SJSA1 (cell line): ENCODE results near the gene PLTP. TPM values are rescaled to one million over a fixed set of nuclear protein-coding genes. Genes with fewer than 3 reads are reported as not detected.
"Not testable (repeated sequence)": the region's sequence is repeated elsewhere in the genome, so short reads cannot be mapped to it uniquely, and the experiment has no call there.

ENCODE experiments used
- DNase-seq, 2 experiments: peaks; one replicate each; pipeline ENCODE4 v3.0.0-alpha.2; 2015 to 2020; ENCODE audit warnings: low spot score in 2 of 2, low read depth in 1 of 2
- H3K27ac ChIP-seq: fragments of 250-450 bp; sonication (Bioruptor Pico); 2 replicates; pipeline ENCODE4 v1.5.1; 2020; ENCODE audit warnings: mild to moderate bottlenecking, moderate library complexity
- H3K27me3 ChIP-seq: fragments of 250-450 bp; sonication (Bioruptor Pico); replicated peaks from 2 replicates; pipeline ENCODE4 v1.5.1; 2020; ENCODE audit warnings: mild to moderate bottlenecking, moderate library complexity
- H3K36me3 ChIP-seq: fragments of 250-450 bp; sonication (Bioruptor Pico); 2 replicates; pipeline ENCODE4 v1.5.1; 2020; ENCODE audit warnings: mild to moderate bottlenecking
- H3K4me1 ChIP-seq: fragments of 250-450 bp; sonication (Bioruptor Pico); replicated peaks from 2 replicates; pipeline ENCODE4 v1.6.1; 2021; ENCODE audit warnings: mild to moderate bottlenecking
- H3K4me3 ChIP-seq: fragments of 250-450 bp; sonication (Bioruptor Pico); 2 replicates; pipeline ENCODE4 v1.5.1; 2020; ENCODE audit warnings: mild to moderate bottlenecking
- H3K9me3 ChIP-seq: fragments of 250-450 bp; sonication (Bioruptor Pico); replicated peaks from 2 replicates; pipeline ENCODE4 v1.5.1; 2020; ENCODE audit warnings: mild to moderate bottlenecking
- total RNA-seq: library from RNA; depleted of rRNA; stranded (reverse); fragments of >200 nt; shearing (Covaris generic); gene quantifications from 2 replicates; pipeline ENCODE4 v1.2.3, GENCODE V29; 2014

Gene PLTP
- total RNA-seq, 1 experiment from 2014 or later: 6.6 TPM

- no peak for DNase-seq
Observed at GRCh38 chr20:45935416-45936046, 23.6 kb upstream of the PLTP start.

GRCh38 chr20:45934586-45935415 lies 22.8 kb upstream of the PLTP start, which contains the start of gene PCIF1:
Gene PCIF1, plus strand, starts transcription at chr20:45934683. Its CDS starts 4,317 bp downstream, at chr20:45939000.
- peaks cover 40% of the 10 kb centered on the region for H3K36me3 ChIP-seq
- DNase-seq: peak; percentile 98 to 99
- peak within 1 kb of the TSS; percentile 96 for H3K4me3 ChIP-seq
- H3K27me3 ChIP-seq: no peaks in the 10 kb centered on the region
- H3K9me3 ChIP-seq: no peaks in the 10 kb centered on the region
- H3K4me1 ChIP-seq: peaks cover 7% of the 10 kb centered on the region
- peak within 1 kb of the TSS; percentile 99 for H3K27ac ChIP-seq

More at GRCh38 chr20:45935416-45936046, 23.6 kb upstream of the PLTP start:
- Histone ChIP-seq H3K9me3 (no peaks in the 10 kb centered on the region), H3K27ac (peak overlapping the region; percentile 75), H3K36me3 (peaks cover 48% of the 10 kb centered on the region), H3K27me3 (no peaks in the 10 kb centered on the region), H3K4me3 (peak overlapping the region; percentile 96), H3K4me1 (peaks cover 7% of the 10 kb centered on the region)

- no peaks in the 10 kb centered on the region for H3K9me3 ChIP-seq
- peaks cover 33% of the 10 kb centered on the region for H3K36me3 ChIP-seq
- H3K4me1 ChIP-seq: peaks cover 7% of the 10 kb centered on the region
- peak overlapping the region; percentile 99 for H3K27ac ChIP-seq
- DNase-seq: peak in 1 of 2 experiments; percentile 55
- H3K27me3 ChIP-seq: no peaks in the 10 kb centered on the region
- peak overlapping the region; percentile 96 for H3K4me3 ChIP-seq
Observed at GRCh38 chr20:45934046-45934585, 22.2 kb upstream of the PLTP start.

- DNase-seq: peak; percentile 58 to 74
- Histone ChIP-seq H3K27ac (no peak overlapping the region), H3K9me3 (no peaks in the 10 kb centered on the region), H3K36me3 (peaks cover 27% of the 10 kb centered on the region), H3K4me1 (peaks cover 7% of the 10 kb centered on the region), H3K27me3 (no peaks in the 10 kb centered on the region), H3K4me3 (peak overlapping the region; percentile 96)
Observed at GRCh38 chr20:45933266-45934045, 21.5 kb upstream of the PLTP start.

GRCh38 chr20:45931680-45932079 lies 19.7 kb upstream of the PLTP start:
- not testable (repeated sequence) for H3K27ac ChIP-seq, H3K36me3 ChIP-seq, H3K4me1 ChIP-seq, H3K9me3 ChIP-seq, H3K27me3 ChIP-seq, H3K4me3 ChIP-seq, DNase-seq

DNA sequence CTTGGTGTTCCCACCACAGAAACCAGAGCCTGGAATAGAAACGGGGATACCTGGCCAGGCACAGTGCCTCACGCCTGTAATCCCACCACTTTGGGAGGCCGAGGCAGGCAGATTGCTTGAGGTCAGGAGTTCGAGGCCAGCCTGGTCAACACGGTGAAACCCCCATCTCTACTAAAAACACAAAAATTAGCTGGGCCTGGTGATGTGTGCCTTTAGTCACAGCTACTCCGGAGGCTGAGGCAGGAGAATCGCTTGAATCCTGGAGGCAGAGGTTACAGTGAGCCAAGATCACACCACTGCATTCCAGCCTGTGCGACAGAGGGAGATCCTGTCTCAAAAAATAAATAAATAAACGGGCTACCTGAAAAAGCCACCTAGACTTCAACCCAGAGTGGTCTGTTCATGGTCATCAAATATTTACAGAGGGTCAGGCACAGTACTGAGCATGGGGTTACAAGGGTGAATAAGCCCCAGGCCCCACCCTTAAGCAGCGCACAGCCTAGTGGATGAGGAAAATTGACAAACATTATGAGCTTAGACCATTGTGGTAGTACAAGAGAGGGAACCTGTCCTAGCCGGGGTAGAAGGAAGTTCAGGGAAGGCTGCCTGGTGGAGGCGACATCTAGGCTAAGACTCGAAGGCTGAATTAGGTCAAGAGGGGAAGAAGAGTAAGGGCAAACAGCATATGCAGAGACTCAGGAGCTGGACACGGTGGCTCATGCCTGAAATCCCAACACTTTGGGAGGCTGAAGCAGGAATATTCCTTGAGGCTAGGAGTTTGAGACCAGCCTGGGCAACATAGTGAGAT lies 15.3 kb upstream of the PLTP start:
- Histone ChIP-seq H3K27ac (no peak overlapping the region), H3K9me3 (no peaks in the 10 kb centered on the region), H3K27me3 (no peaks in the 10 kb centered on the region), H3K36me3 (no peaks in the 10 kb centered on the region), H3K4me3 (no peak overlapping the region), H3K4me1 (peaks cover 5% of the 10 kb centered on the region)
- DNase-seq: no peak

GRCh38 chr20:45926731-45927070 lies 14.7 kb upstream of the PLTP start:
- peaks cover 5% of the 10 kb centered on the region for H3K4me1 ChIP-seq
- no peaks in the 10 kb centered on the region for H3K27me3 ChIP-seq
- no peaks in the 10 kb centered on the region for H3K9me3 ChIP-seq
- no peak overlapping the region for H3K4me3 ChIP-seq
- no peak overlapping the region for H3K27ac ChIP-seq
- H3K36me3 ChIP-seq: no peaks in the 10 kb centered on the region
- no peak for DNase-seq

GRCh38 chr20:45925821-45926506 lies 14.0 kb upstream of the PLTP start:
- Histone ChIP-seq H3K27ac (no peak overlapping the region), H3K4me1 (peaks cover 5% of the 10 kb centered on the region), H3K9me3 (no peaks in the 10 kb centered on the region), H3K36me3 (no peaks in the 10 kb centered on the region), H3K27me3 (no peaks in the 10 kb centered on the region), H3K4me3 (no peak overlapping the region)
- DNase-seq: no peak

- DNase-seq: peak in 1 of 2 experiments; percentile 43
- Histone ChIP-seq H3K4me1 (peaks cover 5% of the 10 kb centered on the region), H3K9me3 (no peaks in the 10 kb centered on the region), H3K4me3 (no peak overlapping the region), H3K27ac (no peak overlapping the region), H3K27me3 (no peaks in the 10 kb centered on the region), H3K36me3 (no peaks in the 10 kb centered on the region)
Observed at GRCh38 chr20:45924391-45925261, 12.7 kb upstream of the PLTP start.

DNA sequence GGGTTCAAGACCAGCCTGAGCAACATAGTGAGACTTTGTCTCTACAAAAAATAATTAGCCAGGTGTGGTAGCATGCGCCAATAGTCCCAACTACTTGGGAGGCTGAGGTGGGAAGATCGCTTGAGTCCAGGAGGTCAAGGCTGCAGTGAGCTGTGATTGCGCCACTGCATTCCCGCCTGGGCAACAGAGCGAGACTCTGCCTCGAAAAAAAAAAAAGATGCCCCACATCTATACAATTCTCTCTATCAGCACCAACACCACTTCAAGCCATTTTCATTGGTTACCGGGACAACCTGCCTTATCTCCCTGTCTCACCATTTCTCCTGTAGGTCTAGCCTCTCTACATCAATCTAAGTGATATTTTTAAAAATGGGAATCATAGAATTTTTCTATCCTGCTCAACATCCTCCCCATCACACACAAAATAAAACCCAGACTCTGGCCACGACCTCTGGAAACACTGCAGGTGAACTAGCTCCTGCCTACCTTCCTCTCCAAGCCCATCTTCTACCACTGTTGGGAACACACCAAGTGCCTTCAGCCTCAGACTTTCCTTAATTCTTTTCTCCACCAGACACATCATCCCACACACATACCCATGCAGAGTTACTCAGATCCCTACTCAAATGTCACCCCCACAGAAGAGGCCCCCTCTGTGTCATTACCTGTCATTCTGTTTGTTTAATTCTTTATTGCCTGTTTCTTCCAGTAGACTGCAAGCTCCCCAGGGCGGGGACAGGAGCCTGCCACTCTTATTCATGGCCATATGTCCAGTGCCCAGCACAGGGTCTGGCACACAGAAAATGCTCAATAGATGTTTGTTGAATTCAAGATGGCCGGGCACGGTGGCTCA lies 9.6 kb upstream of the PLTP start:
- H3K36me3 ChIP-seq: no peaks in the 10 kb centered on the region
- no peak for DNase-seq

More for the DNA sequence above, 9.6 kb upstream of the PLTP start:
- no peak overlapping the region for H3K4me3 ChIP-seq
- no peaks in the 10 kb centered on the region for H3K9me3 ChIP-seq
- H3K4me1 ChIP-seq: peaks cover 5% of the 10 kb centered on the region
- no peak overlapping the region for H3K27ac ChIP-seq
- H3K27me3 ChIP-seq: no peaks in the 10 kb centered on the region
